PC-3 (cell line): Measurements from ENCODE around the gene CIBAR2.

Source experiments
- CTCF ChIP-seq: fragments of 300-600 bp; sonication (generic); conservative IDR thresholded peaks from 2 replicates; pipeline ENCODE4 v1.5.1; 2017; ENCODE audit warnings: antibody characterized with exemption, low read depth, mild to moderate bottlenecking, low read length
- EZH2 ChIP-seq: fragments of 300-600 bp; sonication (generic); IDR thresholded peaks from one replicate; pipeline ENCODE4 v1.6.1; 2017; ENCODE audit warnings: antibody characterized with exemption, mild to moderate bottlenecking, low read length; ENCODE audit not compliant: unreplicated experiment

DNA sequence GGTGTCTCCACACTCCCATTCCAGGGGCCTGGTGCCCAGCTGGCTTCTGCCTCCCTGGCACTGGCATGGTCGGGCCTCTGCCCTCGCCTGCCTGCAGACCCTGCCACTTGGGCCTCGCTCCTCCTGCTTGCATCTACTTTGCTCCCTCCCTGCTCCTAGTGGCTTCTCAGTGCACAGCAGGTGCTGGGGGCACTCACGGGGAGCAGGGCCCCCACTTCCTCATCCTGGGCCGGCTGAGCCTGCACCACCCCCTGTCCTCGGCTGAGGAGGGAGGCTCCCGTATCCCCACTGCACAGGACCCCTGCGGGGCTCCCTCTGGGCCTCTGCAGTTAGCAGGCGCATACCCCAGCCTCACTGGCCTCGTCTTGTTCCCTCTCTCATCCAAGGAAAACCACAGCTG lies 35.2 kb downstream of the CIBAR2 start:
- TF ChIP-seq CTCF (no peak), EZH2 (no peak)
